Measurements from ENCODE around the gene CHEK1. TPM values are rescaled to one million over a fixed set of nuclear protein-coding genes. Genes with fewer than 3 reads are reported as not detected.

Gene CHEK1
- polyA plus RNA-seq, 3 donors from 2014 or later, result 2.0 to 2.8 (median 2.4) TPM

DNA sequence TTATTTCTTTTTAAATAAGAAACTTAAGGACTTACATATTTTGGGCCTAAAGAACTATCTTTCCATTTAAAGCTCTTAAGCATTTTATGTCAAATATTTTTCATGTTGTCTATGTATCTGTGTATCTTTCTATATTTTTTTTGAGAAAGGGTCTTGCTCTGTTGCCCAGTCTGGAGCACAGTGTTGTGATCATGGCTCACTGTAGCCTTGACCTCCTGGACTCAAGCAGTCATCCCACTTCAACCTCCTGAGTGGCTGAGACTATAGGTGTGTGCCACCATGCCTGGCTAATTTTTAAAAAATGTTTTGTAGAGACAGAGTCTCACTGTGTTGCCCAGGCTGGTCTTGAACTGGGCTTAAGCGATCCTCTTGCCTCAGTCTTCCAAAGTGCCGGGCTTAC lies 24.3 kb upstream of the CHEK1 start:
- Mint-ChIP-seq H3K27me3 (ENCODE audit: low read depth in 3 of 3) (no peaks in the 10 kb centered on the region), H3K27ac (no peak overlapping the region), H3K4me1 (peaks cover 2 to 29% of the 10 kb centered on the region in 2 donors), H3K9me3 (no peaks in the 10 kb centered on the region), H3K36me3 (peaks cover 16 to 46% (median 19%) of the 10 kb centered on the region in 3 donors), H3K4me3 (no peak overlapping the region)
- DNase-seq, result no peak

DNA sequence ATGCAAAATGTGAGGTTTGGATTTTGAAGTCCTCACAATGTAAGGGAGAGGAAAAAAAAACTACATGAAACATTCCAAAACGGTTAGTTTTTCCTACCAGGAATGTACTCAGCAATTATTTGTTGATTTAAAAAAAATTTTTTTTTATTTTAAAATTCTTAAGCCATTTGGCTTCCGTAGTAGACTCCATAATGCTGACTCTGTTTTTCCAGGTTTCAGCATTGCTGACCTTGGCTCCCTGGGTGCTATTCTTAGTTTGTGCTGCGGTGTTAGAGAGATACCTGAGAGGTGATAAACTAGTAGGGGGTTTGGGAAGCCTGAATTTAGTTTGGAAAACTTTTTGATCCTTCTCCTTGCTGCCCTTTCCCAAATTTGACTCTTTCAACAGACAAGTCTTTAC lies 21.8 kb upstream of the CHEK1 start:
- DNase-seq, result no peak
- H3K9me3 Mint-ChIP-seq, result no peaks in the 10 kb centered on the region
- H3K27ac Mint-ChIP-seq, result no peak overlapping the region
- no peak overlapping the region for H3K4me3 Mint-ChIP-seq
- H3K4me1 Mint-ChIP-seq, result peaks cover 0 to 11% of the 10 kb centered on the region in 2 donors
- H3K27me3 Mint-ChIP-seq (ENCODE audit: low read depth in 3 of 3), result no peaks in the 10 kb centered on the region
- H3K36me3 Mint-ChIP-seq, result peaks cover 28 to 60% (median 30%) of the 10 kb centered on the region in 3 donors

DNA sequence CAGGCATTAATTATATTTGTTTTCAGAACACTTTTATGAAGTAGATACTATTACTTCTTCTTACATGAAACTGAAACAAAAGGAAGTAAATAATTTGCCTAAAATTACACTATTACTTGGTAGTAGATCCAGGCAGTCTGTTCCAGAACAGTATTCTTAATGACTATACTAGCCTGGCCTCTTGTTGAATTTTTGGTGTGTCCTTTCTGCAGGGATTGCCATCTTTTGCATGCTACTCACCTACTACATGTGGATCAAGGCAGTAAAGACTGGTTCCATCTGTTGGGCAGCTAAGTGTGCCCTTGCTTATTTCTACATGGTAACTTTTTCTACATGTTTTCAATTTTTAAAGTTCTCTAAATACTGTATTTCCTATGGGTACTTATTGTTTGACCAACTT lies 19.5 kb upstream of the CHEK1 start:
- Mint-ChIP-seq H3K27ac (no peak overlapping the region), H3K27me3 (ENCODE audit: low read depth in 3 of 3) (no peaks in the 10 kb centered on the region), H3K4me1 (peaks cover 0 to 11% of the 10 kb centered on the region in 2 donors), H3K36me3 (peaks cover 40 to 70% (median 44%) of the 10 kb centered on the region in 3 donors), H3K9me3 (no peaks in the 10 kb centered on the region), H3K4me3 (no peak overlapping the region)
- no peak for DNase-seq

DNA sequence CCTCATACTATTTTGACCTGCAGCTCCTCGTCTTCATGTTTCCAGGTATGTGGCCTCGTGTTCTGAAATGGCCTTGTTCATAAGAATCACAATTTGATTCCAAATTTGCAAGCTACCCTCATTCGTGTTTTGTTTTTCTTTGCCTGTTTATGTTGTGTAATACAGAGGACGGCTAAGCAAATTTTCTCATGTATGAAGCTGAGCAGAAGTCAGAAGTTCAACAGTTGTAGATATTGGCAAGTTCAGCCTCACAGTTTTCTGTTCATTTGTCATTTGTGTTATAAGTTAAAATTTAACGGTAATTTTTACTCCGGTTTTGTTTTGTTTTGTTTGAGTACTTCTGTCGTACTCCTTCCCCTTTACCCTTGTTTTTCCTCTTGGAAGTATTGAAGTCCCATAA lies 15.4 kb upstream of the CHEK1 start:
- DNase-seq, result no peak
- Mint-ChIP-seq H3K27ac (peak overlapping the region in 1 of 6 donors; percentile 69), H3K4me3 (no peak overlapping the region), H3K27me3 (ENCODE audit: low read depth in 3 of 3) (no peaks in the 10 kb centered on the region), H3K4me1 (no peaks in the 10 kb centered on the region), H3K36me3 (peaks cover 49 to 74% (median 55%) of the 10 kb centered on the region in 3 donors), H3K9me3 (no peaks in the 10 kb centered on the region)

DNA sequence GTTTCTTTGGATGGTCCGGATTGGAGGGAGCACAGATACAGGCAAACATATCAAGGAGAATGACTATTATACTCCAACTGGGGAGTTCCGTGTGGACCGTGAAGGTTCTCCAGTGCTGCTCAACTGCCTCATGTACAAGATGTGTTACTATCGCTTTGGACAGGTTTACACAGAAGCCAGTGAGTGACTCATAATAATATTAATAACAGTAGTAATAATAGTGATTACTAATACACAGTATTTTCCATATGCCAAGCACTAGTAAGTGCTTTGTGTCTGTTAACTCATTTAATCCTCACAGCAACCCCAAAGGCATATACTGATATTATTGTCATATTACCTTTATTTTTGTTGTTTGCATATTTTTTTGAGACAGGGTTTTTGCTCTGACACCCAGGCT lies 6.6 kb upstream of the CHEK1 start:
- H3K36me3 Mint-ChIP-seq, result peaks cover 16 to 61% (median 27%) of the 10 kb centered on the region in 3 donors

DNA sequence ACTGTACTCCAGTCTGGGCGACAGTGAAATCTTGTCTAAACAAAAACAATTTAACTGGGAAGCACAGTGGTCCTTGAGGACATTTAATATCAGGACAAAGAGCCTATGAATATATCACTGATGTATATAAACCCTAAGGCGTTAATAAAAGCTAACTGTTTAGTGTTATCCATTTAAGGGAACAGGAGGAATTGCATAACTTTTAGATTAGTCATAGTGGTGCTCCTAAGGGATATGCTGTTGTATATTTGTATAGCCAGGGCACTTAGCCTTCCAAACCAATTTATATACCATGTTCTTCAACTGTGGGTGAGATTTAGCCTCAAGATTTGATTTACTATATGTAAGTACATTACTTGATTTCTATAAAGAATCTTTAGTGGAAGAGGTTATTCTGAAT lies 3.0 kb upstream of the CHEK1 start:
- H3K9me3 Mint-ChIP-seq, result no peaks in the 10 kb centered on the region
- H3K27ac Mint-ChIP-seq, result peak overlapping the region in 2 of 6 donors; percentile 2 to 43
- no peak overlapping the region for H3K4me3 Mint-ChIP-seq
- peaks cover 5 to 11% (median 10%) of the 10 kb centered on the region in 3 donors for H3K27me3 Mint-ChIP-seq (ENCODE audit: low read depth in 3 of 3)
- no peak for DNase-seq
- peaks cover 20 to 24% of the 10 kb centered on the region in 2 donors for H3K4me1 Mint-ChIP-seq
- peaks cover 5 to 35% (median 8%) of the 10 kb centered on the region in 3 donors for H3K36me3 Mint-ChIP-seq

More for the DNA sequence above, 6.6 kb upstream of the CHEK1 start:
- Mint-ChIP-seq H3K9me3 (no peaks in the 10 kb centered on the region), H3K27ac (no peak overlapping the region), H3K4me1 (no peaks in the 10 kb centered on the region), H3K4me3 (no peak overlapping the region), H3K27me3 (ENCODE audit: low read depth in 3 of 3) (peaks cover 0 to 3% (median 0%) of the 10 kb centered on the region in 3 donors)
- DNase-seq, result no peak

DNA sequence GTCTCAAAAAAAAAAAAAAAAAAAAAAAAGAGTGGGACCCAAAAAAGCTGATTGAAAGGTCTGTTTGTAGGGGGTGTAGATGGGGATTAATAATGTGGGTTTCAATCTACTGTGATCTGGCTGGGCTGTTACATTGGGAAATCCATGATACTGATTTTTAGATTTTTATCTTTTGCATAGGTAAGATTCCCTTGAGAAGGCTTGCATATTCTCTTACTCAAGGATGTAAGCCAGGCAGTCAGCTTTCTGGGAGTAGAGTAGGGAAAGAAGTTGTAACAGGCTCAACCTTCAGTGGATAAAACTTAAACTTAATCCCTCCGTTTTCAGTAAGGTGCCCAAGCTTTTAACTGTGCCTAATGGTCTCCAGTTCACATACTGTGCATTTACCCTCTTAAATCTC lies 1.9 kb upstream of the CHEK1 start:
- H3K4me1 Mint-ChIP-seq, result peaks cover 21 to 27% of the 10 kb centered on the region in 2 donors
- H3K27me3 Mint-ChIP-seq (ENCODE audit: low read depth in 3 of 3), result peaks cover 5 to 11% (median 10%) of the 10 kb centered on the region in 3 donors
- no peak for DNase-seq
- peak overlapping the region in 4 of 6 donors; percentile 3 to 51 (median 18) for H3K27ac Mint-ChIP-seq
- H3K4me3 Mint-ChIP-seq, result no peak overlapping the region
- no peaks in the 10 kb centered on the region for H3K9me3 Mint-ChIP-seq
- H3K36me3 Mint-ChIP-seq, result peaks cover 5 to 32% (median 7%) of the 10 kb centered on the region in 3 donors

DNA sequence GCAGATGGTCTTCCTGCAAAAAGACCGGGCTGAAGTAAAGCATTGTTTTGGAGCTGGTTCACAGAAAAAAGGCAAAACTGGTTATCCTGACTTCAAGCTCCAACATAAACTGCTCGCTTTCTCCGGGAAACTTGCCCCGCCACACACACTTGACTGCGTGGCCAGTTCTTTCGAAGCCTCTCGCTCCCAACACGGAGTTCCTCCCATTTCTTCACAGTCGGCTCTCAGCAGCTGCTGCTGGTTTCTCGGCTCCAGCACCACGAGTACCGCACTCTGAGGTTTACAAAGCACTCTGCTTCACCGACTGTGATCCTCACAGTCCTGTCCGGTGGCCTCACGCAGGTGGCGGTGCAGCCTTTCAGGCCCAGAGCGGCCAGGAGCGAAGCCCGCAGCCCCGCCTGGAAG lies 264 bp downstream of the CHEK1 start:
- Mint-ChIP-seq H3K36me3 (peaks cover 0 to 14% (median 5%) of the 10 kb centered on the region in 3 donors), H3K9me3 (no peaks in the 10 kb centered on the region), H3K4me1 (peaks cover 21 to 27% of the 10 kb centered on the region in 2 donors), H3K27ac (peak overlapping the region; percentile 89 to 98 (median 96)), H3K4me3 (peak overlapping the region; percentile 95 to 100 (median 97)), H3K27me3 (ENCODE audit: low read depth in 3 of 3) (peaks cover 5 to 11% (median 10%) of the 10 kb centered on the region in 3 donors)
- DNase-seq, result no peak

DNA sequence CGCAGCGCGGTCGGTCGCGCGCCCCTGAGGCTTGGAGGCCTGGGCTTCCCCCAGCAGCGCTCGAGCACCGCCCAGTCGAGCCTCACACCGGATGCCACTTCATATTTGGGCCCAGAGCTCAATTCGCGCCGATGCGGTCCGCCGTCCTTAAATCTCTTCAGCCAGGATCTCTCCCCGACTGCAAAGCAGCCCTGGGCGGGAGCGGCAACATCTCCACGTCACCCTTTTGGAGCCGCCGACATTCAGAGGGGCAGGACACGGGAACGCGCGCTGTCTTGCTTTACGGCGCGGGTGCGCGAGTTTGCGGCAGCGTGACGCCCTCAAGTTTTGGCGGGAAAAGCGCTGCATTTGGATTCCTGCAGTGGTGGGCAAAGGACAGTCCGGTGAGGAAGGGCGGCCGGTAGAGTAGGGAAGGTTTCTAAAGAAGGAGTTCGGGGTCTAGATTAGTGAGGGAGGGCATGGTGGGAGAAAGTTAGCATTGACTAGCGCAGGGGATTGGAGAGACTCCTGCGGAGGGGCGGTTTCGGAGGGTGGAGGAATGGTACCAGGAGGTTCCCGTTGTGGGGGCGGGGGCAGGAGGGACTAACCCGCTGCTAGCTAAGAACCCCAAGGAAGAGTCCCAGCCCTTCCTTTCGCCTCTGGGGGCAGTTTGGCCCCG lies 796 bp downstream of the CHEK1 start:
- H3K36me3 Mint-ChIP-seq, result peaks cover 0 to 9% (median 5%) of the 10 kb centered on the region in 3 donors
- peaks cover 5 to 11% (median 10%) of the 10 kb centered on the region in 3 donors for H3K27me3 Mint-ChIP-seq (ENCODE audit: low read depth in 3 of 3)
- H3K9me3 Mint-ChIP-seq, result no peaks in the 10 kb centered on the region

DNA sequence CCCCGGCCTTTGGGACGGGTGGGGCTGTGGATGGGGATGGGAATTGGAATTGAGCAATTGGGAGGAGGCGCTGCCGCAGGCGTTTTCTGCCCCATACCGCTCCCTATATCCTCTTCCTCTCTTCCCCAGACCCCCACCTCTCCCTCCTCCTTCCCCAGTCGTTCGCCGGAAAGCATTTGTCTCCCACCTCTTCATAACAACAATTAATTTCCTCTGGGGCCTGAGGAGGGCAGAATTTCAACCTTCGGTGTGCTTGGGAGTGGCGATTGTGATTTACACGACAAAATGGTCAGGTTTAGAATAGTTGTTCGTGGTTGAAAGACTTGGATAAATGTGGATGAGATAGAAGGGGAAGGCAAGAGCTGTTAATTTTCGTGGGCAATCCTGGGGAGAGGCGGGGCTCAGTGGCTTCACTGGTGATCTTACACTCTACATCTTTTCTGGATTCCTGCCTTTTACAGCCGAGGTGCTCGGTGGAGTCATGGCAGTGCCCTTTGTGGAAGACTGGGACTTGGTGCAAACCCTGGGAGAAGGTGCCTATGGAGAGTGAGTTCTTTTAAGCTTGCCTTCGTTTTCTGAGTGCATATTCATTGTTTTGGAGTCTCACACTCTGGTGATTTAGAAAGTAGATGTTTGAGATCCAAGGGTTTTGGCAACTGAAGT lies 1.5 kb downstream of the CHEK1 start:
- Mint-ChIP-seq H3K4me1 (peaks cover 21 to 27% of the 10 kb centered on the region in 2 donors), H3K4me3 (peak overlapping the region; percentile 95 to 100 (median 97)), H3K27ac (peak overlapping the region; percentile 73 to 98 (median 96)), H3K9me3 (no peaks in the 10 kb centered on the region), H3K36me3 (peaks cover 0 to 2% (median 2%) of the 10 kb centered on the region in 3 donors), H3K27me3 (ENCODE audit: low read depth in 3 of 3) (peaks cover 5 to 11% (median 10%) of the 10 kb centered on the region in 3 donors)
- DNase-seq, result peak; percentile 10 to 24 (median 18)

More for the DNA sequence above, 796 bp downstream of the CHEK1 start:
- peak; percentile 81 to 84 (median 84) for DNase-seq
- peak overlapping the region; percentile 89 to 98 (median 96) for H3K27ac Mint-ChIP-seq
- H3K4me3 Mint-ChIP-seq, result peak overlapping the region; percentile 95 to 100 (median 97)
- peaks cover 21 to 27% of the 10 kb centered on the region in 2 donors for H3K4me1 Mint-ChIP-seq

DNA sequence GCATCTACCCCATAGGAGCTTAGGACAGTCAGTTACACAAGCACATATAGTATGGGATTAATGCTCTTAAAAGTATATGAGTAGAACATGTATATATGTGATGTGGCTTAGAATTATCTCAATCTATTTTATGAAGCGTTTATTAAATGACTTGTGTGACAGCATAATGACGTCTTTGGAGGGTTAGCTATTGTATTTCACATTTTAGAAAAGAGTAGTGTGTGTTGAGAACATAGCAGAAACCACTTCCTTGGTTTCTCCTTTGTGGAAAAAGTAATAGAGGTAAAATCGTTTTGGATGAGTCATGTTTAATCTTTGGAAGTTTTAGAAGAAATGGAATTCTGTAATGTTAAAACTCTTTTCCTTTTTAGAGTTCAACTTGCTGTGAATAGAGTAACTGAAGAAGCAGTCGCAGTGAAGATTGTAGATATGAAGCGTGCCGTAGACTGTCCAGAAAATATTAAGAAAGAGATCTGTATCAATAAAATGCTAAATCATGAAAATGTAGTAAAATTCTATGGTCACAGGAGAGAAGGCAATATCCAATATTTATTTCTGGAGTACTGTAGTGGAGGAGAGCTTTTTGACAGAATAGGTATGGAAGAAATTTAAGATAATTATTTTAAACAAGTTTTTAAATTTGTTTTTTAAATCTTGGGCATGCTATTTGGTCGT lies 2.4 kb downstream of the CHEK1 start:
- DNase-seq, result no peak
- Mint-ChIP-seq H3K27me3 (ENCODE audit: low read depth in 3 of 3) (peaks cover 5 to 11% (median 10%) of the 10 kb centered on the region in 3 donors), H3K36me3 (no peaks in the 10 kb centered on the region), H3K9me3 (no peaks in the 10 kb centered on the region), H3K4me1 (peaks cover 21 to 27% of the 10 kb centered on the region in 2 donors), H3K27ac (peak overlapping the region in 1 of 6 donors; percentile 67), H3K4me3 (peak overlapping the region; percentile 49 to 100 (median 96))

DNA sequence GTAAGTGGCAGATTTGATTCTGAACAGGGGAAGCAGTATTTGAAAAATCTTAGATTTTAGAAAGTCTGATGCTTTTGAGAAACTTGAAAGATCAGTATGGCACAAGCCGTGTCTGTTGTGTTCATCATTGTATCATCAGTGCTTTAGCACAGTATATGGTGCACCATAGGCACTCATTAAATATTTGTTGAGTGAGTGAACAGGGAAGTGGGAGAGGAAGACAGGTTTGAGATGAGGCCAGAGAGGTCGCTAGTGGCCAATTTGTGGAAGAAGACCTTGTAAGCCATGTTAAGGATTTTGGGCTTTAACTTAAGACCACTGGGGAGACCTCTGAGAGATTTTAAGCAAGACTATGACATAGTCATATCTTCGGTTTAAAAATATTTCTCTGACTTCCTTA lies 12.9 kb downstream of the CHEK1 start:
- no peak for DNase-seq
- Mint-ChIP-seq H3K27ac (no peak overlapping the region), H3K4me1 (no peaks in the 10 kb centered on the region), H3K27me3 (ENCODE audit: low read depth in 3 of 3) (no peaks in the 10 kb centered on the region), H3K36me3 (peaks cover 0 to 7% (median 4%) of the 10 kb centered on the region in 3 donors), H3K9me3 (no peaks in the 10 kb centered on the region), H3K4me3 (no peak overlapping the region)

DNA sequence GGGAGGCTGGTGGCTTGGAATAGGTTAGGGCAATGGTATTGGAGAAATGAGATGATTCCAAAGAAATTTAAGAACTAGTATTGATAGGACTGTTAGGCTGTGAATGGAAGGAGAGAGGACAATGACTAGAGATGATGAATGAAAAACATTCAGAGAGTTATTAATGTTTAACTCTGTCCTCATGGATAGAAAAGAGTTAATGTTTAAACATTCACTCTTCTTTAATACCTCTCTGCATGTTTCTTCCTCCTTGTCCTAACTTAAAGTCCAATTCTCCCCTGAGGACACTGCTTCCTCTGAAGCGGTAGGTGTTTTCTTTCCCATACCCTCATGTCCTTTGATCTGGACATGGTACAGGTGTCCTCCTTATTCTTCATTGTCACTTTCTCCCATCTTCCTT lies 13.4 kb downstream of the CHEK1 start:
- no peak for DNase-seq
- peaks cover 0 to 7% (median 4%) of the 10 kb centered on the region in 3 donors for H3K36me3 Mint-ChIP-seq

DNA sequence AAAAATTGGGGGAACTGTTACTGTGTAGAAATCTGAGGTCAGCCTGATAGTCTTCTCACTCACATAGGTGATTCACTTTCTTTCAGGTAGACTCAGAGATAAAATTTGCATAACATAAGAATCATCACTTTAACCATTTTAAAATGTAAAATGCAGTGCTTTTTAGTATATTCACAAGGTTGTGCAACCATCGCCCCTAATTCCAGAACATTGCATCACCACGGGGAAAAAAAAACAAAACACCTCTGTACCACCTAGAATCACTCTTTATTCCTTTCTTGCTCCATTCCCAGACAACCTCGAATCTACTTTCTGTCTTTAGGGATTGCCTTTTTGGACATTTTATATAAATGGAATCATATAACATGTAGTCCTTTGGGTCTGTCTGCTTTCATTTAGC lies 20.9 kb downstream of the CHEK1 start:
- Mint-ChIP-seq H3K4me1 (peaks cover 4 to 7% of the 10 kb centered on the region in 2 donors), H3K4me3 (no peak overlapping the region), H3K27me3 (ENCODE audit: low read depth in 3 of 3) (no peaks in the 10 kb centered on the region), H3K9me3 (no peaks in the 10 kb centered on the region), H3K27ac (no peak overlapping the region), H3K36me3 (peaks cover 0 to 6% (median 0%) of the 10 kb centered on the region in 3 donors)
- DNase-seq, result no peak

More for the DNA sequence above, 13.4 kb downstream of the CHEK1 start:
- Mint-ChIP-seq H3K4me3 (no peak overlapping the region), H3K4me1 (no peaks in the 10 kb centered on the region), H3K9me3 (no peaks in the 10 kb centered on the region), H3K27me3 (ENCODE audit: low read depth in 3 of 3) (no peaks in the 10 kb centered on the region), H3K27ac (no peak overlapping the region)

All from immature natural killer cell (primary cell).